Inferior parietal cortex (tissue), 1 donor: ENCODE measurements around the gene ADORA2B.
"Not testable (repeated sequence)": the region's sequence is repeated elsewhere in the genome, so short reads cannot be mapped to it uniquely, and the experiment has no call there.

Experiments used
- DNase-seq: peaks from one replicate; pipeline ENCODE4 v3.0.0-alpha.2; 2016; ENCODE audit errors: extremely low spot score

The ADORA2B gene

DNA sequence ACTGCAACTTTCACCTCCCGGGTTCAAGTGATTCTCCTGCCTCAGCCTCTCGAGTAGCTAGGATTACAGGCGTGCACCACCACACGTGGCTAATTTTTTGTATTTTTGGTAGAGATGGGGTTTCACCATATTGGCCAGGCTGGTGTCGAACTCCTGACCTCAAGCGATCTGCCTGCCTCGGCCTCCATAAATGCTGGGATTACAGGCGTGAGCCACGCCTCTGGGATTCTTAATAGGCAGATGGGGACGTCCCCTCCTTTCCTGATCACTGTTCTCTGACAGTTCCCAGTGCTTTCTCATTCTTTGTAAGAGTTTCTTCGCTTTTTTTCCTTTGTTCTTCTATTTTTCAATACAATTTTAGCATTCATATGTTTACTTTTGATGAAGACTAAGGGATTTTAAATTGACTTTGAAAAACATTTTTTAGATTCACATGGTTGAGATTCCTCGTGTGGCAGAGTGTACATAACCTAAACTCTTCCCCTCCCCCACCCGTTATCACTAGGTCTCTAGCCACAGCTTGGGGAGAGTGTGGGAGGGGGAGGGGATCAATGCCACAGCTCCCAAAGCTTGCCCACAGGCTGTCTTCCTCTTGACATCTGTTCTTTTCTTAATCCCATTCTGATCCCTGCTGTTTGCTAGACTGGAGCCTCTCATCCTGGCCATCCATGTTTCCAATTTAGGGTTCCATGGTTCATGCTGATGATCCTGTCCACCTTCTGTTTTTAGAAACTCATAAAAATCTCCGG lies 11.0 kb downstream of the ADORA2B start:
- no peak for DNase-seq

DNA sequence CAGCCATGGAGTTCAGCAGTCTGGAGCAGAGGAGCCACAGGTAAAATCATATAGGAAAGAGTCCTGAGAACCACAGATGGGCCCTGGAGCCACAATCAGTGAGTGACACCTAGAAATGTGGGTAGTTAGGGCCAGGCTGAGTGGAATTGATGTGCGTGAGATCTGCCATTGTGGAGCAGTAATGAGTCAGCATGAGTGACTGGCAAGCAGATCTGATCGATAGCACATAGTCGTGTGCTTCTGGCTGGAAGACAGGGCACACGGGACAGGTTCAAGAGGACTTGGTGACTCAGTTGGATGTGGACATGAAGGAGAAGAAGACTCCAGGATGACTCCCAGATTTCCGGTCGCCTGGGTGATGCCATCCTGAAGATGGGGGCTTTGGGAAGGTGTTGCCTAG lies 12.3 kb downstream of the ADORA2B start:
- DNase-seq: no peak

DNA sequence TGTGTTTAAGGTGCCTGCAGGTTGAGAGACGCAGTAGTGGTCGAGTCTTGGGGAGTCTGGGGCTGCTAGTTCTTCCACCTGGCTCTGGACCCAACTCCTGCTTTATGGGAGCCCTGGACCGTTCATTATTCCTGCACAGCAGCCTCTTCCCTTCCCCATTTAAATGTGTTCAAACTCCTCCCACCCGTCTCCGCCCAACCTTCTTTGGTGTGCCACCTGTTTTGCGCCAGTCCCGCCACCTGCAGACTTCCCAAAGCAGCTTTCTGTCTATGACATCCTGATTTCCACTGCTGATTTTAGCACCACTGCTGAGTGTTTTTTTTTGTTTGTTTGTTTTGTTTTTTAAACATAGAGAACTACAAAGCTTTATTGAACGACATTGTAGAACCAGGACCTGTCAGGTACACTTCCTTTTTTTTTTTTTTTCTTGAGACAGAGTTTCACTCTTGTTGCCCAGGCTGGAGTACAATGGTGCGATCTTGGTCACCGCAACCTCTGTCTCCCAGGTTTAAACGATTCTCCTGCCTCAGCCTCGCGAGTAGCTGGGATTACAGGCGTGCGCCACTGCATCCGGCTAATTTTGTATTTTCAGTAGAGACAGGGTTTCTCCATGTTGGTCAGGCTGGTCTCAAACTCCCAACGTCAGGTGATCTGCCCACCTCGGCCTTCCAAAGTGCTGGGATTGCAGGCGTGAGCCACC lies 12.8 kb downstream of the ADORA2B start:
- DNase-seq: no peak

DNA sequence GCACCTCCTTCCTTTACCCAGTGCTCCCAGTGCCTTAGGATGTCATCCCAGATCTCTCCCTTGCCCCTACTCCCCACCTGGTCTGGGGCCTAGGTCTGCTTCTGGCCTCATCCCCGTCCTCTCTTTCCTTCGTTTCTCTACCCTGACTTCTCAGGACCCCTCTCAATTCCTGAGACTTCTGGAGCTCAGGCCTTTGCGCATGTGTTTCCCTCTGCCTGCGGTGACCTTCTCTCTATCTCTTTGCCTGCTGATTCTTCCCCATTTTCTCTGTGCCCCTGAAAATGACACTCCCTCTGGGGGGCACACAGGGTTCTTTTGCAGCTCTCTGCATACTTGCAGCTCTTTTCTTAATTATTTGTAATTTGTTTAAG lies 13.5 kb downstream of the ADORA2B start:
- no peak for DNase-seq

DNA sequence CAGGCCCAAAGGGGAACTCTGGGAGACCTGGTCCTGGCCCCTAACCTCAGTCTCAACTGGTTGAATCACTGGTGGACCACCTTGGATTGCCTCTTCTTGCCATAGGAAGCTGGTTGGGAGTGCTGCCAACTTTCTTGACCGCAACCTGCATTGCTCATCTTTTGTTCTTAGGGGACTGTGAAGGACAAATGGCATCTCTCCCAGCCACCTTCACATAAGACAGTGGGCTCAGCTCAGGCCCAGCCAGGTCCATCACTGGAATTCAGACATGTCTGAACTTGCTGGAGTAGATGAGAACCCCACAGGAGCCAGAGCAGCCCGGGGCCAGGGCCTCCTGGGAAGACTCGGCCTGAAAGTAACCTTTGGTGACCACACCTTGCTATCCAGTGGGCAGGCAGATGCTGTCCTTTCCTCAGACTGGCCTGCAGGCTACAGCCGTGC lies 18.8 kb downstream of the ADORA2B start:
- no peak for DNase-seq

DNA sequence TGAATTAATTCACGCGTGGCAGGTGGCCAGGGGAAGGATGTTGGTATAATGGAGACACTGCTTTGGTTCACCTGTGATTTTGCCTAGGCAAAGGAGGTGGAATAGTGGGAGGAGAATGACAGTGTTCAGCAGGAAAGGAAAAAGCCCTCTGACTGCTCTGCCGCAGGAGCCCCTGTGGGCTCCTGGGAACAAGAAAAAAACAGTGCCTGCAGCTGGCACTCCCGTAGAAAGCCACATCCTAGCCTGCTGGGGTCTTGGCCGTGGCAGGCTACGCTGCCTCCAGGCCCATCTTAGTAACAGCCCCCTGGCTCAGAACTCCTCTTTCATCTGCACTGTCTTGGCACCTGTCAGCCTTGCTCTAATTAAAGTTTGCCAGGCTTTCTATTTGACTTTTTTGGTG lies 20.6 kb downstream of the ADORA2B start:
- DNase-seq: no peak

DNA sequence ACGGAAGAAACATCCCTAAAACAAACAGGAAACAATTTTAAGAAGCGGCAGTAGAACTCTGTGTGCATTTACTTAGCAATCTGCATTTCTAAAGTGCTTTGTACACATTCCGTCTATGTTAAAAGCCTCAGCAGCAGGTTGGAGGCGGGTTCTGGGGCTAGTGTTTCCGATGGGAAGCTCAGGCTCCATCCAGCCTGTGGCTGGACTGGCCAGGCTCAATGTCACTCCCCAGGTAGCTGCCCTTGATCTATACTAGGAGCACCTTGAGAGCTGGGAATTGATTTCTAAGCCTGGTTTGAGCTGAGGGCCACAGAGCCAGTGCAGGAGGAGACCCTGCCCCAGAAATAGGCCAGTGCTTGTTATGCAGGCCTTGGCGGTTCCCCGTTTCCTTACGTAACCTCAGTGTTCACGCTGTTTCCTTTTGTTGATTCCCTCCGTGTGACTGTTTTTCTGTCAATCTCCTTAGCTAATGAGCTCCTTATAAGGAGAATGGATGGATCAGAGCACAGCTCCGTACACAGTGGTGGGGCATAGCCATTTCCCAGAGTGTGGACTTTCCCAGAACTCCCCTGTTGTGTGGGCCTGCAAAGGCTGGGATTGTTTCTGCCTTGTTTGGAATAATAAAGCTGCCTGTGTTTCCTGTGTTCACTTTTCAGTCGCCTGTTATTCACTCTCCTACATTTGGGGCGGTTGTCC lies 21.4 kb downstream of the ADORA2B start:
- DNase-seq: no peak

DNA sequence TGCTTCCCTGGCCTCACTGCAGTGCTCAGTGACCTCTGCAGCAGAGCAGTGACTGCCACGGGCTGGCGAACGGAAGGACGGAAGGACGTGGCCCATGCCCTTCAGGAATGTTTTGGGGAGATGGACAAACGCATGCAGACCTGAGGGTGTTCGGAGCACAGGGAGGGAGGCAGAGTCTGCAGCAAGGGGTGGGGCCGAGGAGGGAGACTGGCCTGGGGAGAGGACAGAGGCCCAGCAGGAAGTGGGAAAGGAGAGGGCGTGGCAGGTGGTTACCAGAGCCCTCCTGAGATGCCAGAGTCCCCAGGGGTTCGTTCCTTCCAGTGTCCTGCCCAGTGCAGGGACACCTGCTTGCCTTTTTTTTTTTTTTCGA lies 21.9 kb downstream of the ADORA2B start:
- no peak for DNase-seq

DNA sequence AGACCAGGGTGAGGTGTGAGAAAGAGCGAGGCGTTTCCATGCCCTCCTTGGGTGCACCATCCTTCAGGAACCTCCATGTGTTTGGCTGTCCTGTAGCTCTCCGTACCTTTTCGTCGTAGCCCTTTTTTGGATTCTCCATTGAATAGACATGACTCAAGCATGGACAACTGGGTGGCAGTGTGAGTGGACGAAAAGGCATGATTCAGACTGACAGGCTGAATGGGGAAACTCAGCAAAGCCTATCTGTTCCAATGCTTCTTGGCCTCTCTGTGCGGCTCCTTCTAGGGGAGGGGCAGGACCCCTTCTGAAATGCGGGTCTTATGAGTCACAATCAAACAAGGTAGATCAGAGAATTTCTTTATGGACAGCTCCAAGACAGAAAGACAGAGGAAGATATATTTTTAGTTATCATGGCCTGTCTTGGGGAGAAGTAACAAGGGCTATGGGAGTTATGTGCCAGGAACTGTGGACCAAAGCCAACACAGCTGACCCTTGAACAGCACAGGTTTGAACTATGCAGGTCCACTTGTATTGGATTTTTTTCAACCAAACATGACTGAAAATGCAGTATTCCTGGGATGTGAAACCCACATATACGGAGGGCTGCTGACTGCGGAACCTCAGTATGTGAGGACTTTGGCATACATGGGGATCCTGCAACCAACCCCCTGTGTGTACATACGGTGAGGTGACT lies 22.9 kb downstream of the ADORA2B start:
- DNase-seq: no peak

DNA sequence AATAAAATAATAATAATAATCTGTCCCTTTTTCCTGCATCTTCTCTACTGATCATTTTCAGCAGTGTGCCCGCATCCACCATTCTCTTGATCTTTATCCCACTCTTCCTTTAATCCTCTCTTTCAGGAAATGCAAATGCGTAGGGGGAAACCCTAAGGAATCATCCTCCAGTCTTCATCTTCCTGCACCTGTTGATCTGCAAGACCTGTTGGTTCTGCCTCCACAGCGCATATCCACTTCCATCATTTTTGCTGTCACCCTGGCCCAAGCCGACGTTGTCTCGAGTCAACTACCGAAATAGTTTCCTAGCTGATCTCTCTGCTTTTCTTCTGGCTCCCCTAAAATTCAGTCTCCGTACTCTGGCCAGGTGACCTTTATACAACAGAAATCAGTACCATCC lies 24.5 kb downstream of the ADORA2B start:
- no peak for DNase-seq

DNA sequence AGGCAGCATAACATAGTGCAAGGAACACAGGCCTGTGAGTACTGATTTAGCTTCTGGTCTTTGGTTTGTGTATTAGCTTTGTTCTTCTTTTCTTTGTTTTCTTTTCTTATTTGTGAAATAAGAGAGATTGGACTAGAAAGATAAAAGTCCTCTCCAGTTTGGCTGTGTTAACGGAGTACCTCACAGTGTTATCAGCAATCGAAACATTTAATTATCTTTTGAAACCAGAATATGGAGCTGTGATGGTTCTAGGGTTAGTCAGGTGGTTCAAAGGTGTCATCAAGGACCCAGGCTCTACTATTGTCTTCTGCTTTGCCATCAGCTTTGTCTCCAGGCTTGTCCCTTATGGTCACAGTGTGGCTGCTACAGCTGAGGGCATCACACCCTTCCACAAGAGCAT lies 25.6 kb downstream of the ADORA2B start:
- no peak for DNase-seq

DNA sequence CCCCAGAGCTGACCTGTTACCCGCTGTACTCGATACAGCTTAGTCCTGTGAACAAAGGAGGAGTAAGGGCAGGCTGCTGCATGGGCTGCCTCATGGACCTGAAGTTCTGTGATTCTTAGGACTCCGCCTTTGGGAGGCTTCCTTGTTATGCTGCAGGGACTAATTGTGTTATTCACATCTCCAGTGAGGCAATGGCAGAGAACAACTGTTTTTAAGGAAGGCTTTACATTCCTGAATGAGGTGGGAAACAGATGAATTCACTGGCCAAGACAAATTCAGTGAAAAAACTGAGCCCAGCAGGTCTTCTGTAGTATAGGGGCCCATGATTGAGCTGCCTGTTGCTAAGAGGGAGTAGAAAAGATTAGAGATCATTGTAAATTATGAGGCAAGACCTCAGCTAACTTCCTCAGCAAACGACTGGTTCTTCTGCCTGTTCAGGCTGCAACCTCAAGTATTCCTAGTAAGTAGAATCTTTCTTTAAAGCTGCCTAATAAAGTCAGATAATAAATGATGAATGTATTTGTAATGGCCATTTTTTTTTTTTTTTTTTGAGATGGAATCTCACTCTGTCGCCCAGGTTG lies 26.3 kb downstream of the ADORA2B start:
- DNase-seq: no peak

DNA sequence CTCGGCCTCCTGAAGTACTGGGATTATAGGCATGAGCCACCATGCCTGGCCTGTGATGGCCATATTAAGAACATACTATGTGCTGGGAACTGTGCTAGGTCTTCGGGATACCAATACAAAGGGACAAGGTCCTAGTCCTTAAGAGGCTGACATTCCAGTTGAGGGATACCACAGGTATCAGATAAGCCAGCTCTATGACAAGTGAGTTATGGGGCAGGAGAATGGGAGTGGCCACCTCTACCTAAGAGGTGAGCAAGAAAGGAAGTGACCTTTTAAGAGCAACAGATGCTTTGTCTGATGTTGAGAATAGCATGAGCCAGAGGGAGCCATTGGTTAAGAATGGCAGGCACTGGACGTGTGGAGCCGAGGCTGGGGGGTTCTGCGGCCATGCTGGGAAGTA lies 27.0 kb downstream of the ADORA2B start:
- DNase-seq: no peak

DNA sequence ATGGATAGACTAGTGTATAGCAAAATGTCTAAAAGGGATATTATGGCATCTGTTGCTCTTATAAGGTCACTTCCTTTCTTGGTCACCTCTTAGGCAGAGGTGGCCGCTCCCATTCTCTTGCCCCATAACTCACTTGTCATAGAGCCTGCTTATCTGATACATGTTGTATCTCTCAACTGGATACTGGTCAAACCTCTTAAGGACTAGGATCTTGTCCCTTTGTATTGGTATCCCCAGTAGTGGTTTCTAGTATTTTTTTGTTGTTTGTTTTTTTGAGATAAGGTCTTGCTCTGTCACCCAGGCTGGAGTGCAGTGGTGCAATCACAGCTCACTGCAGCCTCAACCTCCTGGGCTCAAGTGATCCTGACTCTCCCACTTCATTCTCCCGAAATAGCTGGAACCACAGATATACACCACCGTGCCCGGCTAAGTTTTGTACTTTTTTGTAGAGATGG lies 27.6 kb downstream of the ADORA2B start:
- no peak for DNase-seq

DNA sequence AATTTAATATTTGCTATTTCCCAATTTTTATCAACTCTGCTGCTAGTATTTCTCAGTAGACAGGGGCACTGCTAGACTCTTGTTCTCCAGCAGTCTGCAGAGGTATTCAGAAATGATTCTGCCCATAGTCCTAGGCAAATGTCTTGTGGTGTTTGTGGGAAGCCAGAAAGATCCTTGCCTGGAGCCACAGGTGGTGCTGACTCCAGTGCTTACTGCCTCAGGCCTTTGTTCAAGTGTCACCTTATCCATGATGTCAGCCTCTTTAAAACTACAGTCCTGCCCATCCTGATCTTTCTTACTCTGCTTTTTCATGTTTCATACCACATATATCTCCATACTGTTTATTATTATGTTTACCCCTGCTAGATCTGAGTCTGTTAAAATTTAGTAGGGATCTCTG lies 28.1 kb downstream of the ADORA2B start:
- DNase-seq: no peak

DNA sequence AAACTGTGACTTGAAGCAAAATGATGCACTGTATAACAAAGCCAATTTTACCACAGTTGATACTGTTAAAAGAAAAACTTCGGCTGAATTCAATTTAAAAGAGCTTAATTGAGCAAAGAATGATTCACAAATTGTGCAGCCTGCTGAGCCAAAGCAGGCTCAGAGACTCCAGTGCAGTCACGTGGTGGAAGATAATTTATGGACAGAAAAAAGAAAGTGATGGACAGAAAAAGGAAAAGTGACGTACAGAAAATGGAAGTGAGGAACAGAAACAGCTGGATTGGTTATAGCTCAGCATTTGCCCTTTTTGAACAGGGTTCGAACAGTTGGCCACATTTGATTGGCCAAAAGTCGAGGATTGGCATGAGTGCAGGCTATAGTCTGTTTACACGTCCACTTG lies 28.9 kb downstream of the ADORA2B start:
- DNase-seq: no peak

DNA sequence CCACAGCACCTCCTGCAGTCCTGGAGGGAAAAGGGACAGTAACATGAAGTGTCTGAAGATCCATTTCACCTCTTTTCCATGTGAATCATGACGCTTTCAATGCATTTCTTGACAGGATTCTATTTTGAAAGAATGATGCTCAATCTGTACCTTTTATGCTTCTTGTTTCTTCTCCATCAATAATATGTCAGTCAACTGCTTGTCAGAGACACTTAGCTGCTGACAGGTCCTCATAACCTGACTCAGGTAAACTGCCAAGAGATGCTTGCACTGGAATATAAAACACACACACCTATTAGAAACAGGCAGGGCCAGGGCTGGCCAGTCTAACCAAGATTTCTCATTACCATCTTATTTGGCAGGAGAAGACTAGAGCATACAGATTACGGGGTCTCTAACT lies 33.0 kb downstream of the ADORA2B start:
- no peak for DNase-seq

DNA sequence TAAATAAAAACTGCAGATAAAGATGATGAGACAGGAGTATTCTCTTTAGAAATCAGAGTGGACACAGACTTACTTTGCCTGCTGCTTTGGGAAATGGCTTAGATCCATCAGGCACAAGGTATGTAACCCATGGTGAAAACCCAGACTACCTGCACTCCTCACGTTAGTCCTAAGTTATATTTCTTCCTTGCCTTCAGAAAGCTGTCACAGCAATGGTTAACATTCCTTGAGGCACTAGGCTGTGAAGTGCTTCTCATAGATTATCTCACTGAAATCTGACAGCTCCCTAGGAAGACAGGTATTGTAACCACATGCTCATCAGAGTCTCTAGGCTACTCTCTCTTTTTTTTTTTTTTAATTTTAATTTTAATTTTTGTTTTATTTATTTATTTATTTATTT lies 33.7 kb downstream of the ADORA2B start:
- no peak for DNase-seq

DNA sequence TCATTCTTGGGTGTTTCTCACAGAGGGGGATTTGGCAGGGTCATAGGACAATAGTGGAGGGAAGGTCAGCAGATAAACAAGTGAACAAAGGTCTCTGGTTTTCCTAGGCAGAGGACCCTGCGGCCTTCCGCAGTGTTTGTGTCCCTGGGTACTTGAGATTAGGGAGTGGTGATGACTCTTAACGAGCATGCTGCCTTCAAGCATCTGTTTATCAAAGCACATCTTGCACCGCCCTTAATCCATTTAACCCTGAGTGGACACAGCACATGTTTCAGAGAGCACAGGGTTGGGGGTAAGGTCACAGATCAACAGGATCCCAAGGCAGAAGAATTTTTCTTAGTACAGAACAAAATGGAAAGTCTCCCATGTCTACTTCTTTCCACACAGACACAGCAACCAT lies 34.1 kb downstream of the ADORA2B start:
- DNase-seq: not testable (repeated sequence)

DNA sequence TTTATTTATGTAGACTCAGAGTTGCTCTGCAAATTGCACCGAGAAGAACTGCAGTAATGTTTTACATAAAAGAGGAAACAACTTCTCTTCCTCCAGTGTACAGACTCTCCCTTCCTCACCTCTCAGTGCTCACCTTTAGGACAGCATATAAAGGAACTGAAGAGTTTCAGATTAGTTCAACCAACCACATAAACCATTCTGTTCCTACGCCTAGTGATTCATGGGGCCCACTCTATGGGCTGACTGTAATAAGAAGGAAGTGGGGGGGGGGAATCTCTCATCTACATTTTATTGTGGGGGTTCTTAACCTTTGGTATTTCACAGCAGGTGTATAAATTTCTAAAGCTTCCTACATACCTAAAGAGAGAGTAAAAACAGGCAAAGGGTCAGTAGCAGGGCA lies 36.3 kb downstream of the ADORA2B start:
- DNase-seq: no peak

DNA sequence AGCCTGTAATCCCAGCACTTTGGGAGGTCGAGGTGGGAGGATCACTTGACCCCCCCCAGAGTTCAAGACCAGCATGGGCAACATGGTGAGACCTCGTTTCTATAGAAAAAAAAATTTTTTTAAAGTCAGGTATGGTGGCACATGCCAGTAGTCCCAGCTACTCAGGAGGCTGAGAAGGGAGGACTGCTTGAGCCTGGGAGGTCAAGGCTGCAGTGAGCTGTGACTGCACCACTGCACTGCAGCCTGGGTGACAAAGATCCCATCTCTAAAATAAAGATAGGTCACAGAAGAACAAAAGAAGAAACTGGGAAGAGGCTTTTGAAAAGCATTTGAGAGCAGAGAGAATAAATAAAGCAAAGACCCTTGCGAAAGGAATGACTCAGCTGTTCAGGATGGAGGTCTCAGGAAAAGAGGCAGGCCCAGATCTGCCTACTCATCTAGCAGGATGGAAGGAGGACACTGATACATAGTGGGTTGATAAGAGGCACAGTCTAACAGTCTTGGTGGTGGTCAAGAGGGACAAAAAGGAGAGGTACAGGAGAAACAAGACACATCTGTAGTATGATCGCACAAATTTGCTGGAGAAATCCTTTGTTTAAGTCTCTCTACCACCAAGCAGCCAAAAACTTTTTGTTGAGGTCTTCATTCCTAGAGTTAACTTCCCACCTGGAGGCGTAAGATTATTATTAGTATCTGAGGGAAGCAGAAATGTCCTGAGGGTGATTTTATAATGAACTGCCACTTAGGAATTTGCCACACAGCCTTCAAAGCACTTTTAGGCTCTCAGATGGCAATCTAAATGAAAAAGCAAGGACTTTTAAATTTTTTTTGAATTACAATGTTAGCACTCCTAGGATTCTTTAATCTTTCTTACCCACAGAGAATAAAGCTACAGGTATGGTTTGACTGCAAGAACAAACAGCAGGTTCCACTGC lies 37.0 kb downstream of the ADORA2B start:
- DNase-seq: no peak
